Measurements from ENCODE around the gene RELCH.

RELCH gene

GRCh38 chr18:62337336-62337735, 150.3 kb downstream of the RELCH start:
- no peak for TF ChIP-seq GATA1 (IDR thresholded peaks at IDR 0.05; ENCODE audit: low read depth, low read length)
- no peak for TF ChIP-seq POLR2A (IDR thresholded peaks at IDR 0.05; ENCODE audit: low read length)
- DNase-seq, result no peak

DNA sequence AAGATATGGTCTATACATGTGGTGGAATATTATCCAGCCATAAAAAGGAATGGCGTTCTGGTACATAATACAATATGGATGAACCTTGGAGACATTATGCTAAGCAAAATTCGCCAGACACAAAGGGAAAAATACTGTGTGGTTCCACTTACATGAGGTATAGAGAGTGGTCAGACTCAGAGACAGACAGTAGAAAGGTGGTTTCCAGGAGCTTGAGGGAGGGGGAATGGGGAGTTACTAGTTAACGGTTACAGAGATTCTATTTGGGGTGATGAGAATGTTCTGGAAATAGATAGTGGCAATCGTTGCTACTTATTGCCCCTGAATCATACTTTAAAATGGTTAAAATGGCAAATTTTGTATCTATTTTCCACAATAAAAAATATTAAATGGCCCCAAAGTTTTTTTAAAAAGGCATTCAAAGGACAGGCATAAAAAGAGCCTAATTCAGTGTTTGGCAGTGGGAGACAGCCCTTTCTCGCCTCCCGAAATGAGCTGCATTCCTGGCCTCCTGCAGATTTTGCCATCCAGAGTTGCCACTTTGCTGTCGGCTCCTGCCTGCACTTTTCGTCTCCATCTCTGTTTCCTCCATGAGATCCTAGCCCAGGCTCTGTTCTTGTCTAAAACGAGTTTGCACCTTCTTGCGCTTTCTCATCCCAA, 151.5 kb downstream of the RELCH start:
- TF ChIP-seq GATA1 (IDR thresholded peaks at IDR 0.05; ENCODE audit: low read depth, low read length) (no peak), POLR2A (IDR thresholded peaks at IDR 0.05; ENCODE audit: low read length) (no peak)
- no peak for DNase-seq

- peak in 1 of 2 experiments; percentile 33 for DNase-seq
- TF ChIP-seq GATA1 (IDR thresholded peaks at IDR 0.05; ENCODE audit: low read depth, low read length), result no peak
- TF ChIP-seq POLR2A (IDR thresholded peaks at IDR 0.05; ENCODE audit: low read length), result no peak
Measured at GRCh38 chr18:62339106-62339988, 152.3 kb downstream of the RELCH start.

DNA sequence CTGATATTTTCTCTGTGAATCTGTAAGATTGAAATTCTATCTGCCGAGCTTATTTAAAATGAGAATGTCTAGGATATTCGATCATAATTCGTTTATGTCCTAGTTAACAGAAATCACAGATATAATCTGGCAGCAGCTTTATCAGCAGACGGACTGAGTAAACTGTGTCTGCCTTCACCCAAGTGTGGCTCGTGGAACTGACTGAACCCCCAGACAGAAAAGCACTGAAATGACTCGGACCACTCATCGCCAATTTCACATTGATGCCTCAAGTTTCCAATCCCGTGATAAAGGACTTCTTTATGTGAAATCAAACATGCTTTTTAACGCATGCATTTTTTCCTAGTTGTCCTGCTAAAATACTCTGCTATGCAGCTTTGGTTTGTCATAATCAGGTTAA, 153.9 kb downstream of the RELCH start:
- no peak for DNase-seq
- TF ChIP-seq POLR2A (IDR thresholded peaks at IDR 0.05; ENCODE audit: low read length), result no peak
- TF ChIP-seq GATA1 (IDR thresholded peaks at IDR 0.05; ENCODE audit: low read depth, low read length), result no peak

DNA sequence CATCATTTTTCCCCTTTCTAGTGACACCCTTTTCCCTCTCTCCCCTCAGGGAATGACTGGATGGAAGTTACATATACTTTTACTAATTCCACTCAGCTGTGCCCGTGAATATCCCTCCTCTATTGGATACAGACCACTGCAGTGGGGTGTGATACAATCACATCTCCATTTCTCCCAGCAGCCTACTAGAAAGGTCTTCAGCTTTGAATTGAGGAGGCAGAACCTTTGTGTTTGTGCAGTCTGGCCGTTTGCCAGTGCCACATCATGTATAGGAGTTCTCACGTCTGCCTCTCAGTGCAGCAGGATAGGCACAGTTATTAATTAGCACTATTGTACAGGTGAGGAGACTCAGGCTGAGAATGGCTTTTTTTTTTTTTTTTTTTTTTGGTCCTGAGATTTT, 154.4 kb downstream of the RELCH start:
- DNase-seq, result no peak
- no peak for TF ChIP-seq POLR2A (IDR thresholded peaks at IDR 0.05; ENCODE audit: low read length)
- no peak for TF ChIP-seq GATA1 (IDR thresholded peaks at IDR 0.05; ENCODE audit: low read depth, low read length)

DNA sequence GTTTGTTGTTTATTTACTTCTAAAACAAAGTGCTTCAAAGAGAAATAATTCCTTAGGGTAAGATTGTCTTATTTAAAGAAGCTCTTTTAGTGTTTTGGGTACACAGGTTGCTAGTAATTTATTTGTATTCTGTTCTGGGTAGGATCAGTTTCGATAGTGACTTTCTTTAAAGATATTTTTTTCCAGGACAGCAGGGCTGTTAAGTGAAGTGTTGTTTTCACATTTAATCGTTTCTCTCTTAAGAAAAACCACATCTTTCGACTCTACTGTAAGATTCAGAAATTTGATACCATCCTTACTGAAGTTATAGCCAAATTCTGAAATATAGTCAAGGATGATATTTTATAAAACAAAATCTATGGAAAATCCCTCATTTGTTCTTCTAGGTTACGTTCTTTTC, 155.8 kb downstream of the RELCH start:
- no peak for TF ChIP-seq GATA1 (IDR thresholded peaks at IDR 0.05; ENCODE audit: low read depth, low read length)
- no peak for TF ChIP-seq POLR2A (IDR thresholded peaks at IDR 0.05; ENCODE audit: low read length)
- DNase-seq, result no peak

DNA sequence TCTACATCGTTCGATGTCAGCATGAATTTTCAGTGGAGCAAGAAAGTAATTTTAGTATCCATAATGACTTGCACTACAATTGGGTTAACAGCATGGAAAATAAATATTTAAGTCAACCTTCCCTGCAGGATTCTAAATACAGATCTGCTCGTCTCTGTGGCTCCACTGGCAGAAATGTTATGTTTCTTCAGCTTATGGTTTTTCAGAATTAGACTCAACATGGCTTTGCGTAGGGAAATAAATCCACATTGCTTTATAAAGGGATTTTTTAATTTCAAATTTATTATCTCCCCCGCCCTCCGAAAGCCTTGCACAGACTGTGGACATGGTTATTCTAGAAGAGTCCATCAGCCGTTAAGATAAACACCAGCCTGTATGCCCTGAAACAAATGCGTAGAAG, 156.3 kb downstream of the RELCH start:
- TF ChIP-seq POLR2A (IDR thresholded peaks at IDR 0.05; ENCODE audit: low read length) (no peak), GATA1 (IDR thresholded peaks at IDR 0.05; ENCODE audit: low read depth, low read length) (no peak)
- no peak for DNase-seq

GRCh38 chr18:62345909-62346308, 158.9 kb downstream of the RELCH start:
- DNase-seq, result no peak
- TF ChIP-seq POLR2A (IDR thresholded peaks at IDR 0.05; ENCODE audit: low read length), result no peak
- no peak for TF ChIP-seq GATA1 (IDR thresholded peaks at IDR 0.05; ENCODE audit: low read depth, low read length)

DNA sequence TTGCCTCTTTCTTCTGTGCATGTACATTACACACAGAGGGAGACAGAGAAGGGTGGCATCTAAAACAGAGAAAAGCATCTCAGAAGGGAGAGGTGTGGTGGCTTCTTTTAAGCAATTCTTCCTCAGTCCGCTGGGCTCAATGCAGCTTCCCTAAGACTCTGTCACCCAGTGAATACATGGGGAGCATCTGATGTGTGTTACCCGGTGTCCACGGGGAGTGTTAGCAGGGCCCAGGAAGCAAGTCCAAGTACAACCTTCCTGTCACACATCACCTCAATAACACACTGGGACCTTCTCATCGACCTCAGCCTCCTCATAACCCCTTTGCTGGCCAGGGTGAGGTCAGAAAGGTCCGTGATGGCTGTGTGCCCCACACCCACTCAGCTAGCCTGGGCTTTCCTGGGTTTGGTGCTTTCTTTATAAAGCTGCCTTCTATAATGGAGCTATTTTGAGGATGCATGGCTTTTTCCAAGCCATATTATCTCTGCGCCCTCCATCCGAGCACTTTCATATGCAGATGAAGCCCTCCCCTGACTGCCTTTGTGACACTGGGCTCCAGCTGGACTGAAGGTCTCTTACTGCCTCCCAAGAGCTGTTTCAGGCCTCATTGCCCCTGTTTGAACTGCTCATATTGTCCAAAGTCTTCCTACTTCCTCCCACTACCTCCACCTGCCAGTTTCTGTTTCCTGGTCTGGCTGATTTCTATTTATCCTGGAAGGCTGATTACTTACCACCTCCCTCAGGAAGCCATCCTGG, 159.5 kb downstream of the RELCH start:
- TF ChIP-seq POLR2A (IDR thresholded peaks at IDR 0.05; ENCODE audit: low read length) (no peak), GATA1 (IDR thresholded peaks at IDR 0.05; ENCODE audit: low read depth, low read length) (no peak)
- DNase-seq, result no peak

DNA sequence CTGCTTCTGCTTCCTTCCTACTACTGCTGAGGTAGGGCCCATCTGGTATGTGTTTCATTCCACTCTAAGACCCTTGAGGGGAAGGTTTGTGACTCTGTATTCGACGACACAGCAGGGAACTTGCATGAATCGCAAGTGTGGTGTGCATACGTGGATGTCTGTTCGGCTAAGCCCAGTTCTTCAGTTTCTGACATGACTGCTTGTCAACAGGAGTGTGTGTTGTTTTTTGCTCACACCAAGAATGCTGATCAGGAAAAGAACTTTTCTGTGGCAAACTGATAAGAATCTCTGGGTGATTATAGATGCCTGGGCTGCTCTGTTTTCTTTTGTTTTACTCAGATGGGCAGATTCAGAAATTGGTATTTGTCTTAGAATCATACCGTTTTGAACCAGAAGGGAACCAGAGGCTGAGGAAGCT, 160.0 kb downstream of the RELCH start:
- no peak for TF ChIP-seq POLR2A (IDR thresholded peaks at IDR 0.05; ENCODE audit: low read length)
- no peak for TF ChIP-seq GATA1 (IDR thresholded peaks at IDR 0.05; ENCODE audit: low read depth, low read length)
- no peak for DNase-seq

- TF ChIP-seq GATA1 (IDR thresholded peaks at IDR 0.05; ENCODE audit: low read depth, low read length) (no peak), POLR2A (IDR thresholded peaks at IDR 0.05; ENCODE audit: low read length) (no peak)
- no peak for DNase-seq
Measured at GRCh38 chr18:62348474-62348873, 161.4 kb downstream of the RELCH start.

- DNase-seq, result no peak
- TF ChIP-seq POLR2A (IDR thresholded peaks at IDR 0.05; ENCODE audit: low read length) (no peak), GATA1 (IDR thresholded peaks at IDR 0.05; ENCODE audit: low read depth, low read length) (no peak)
Measured at GRCh38 chr18:62353170-62353569, 166.1 kb downstream of the RELCH start.

- no peak for DNase-seq
- TF ChIP-seq POLR2A (IDR thresholded peaks at IDR 0.05; ENCODE audit: low read length) (no peak), GATA1 (IDR thresholded peaks at IDR 0.05; ENCODE audit: low read depth, low read length) (no peak)
Measured at GRCh38 chr18:62354151-62354550, 167.1 kb downstream of the RELCH start.

GRCh38 chr18:62357079-62357719, 170.1 kb downstream of the RELCH start:
- no peak for DNase-seq
- no peak for TF ChIP-seq GATA1 (IDR thresholded peaks at IDR 0.05; ENCODE audit: low read depth, low read length)
- no peak for TF ChIP-seq POLR2A (IDR thresholded peaks at IDR 0.05; ENCODE audit: low read length)

Measured in erythroblast (primary cell).